Raji (cell line): ENCODE measurements around the gene FAM117A.

ENCODE experiments used
- POLR2A ChIP-seq: IDR thresholded peaks from 2 replicates; pipeline ENCODE4 v1.6.1; 2011; ENCODE audit warnings: low read depth, low read length, control low read depth; ENCODE audit not compliant: insufficient read depth

The FAM117A gene

GRCh38 chr17:49680314-49680713 lies 83.6 kb downstream of the FAM117A start:
- TF ChIP-seq POLR2A: no peak

- peak; percentile 69 for TF ChIP-seq POLR2A
Observed at GRCh38 chr17:49677933-49678847, 85.7 kb downstream of the FAM117A start, which contains the start of gene SPOP. TSS of gene SPOP (minus strand) at chr17:49678097. CDS start at chr17:49622810, 55,287 bp downstream.

GRCh38 chr17:49677134-49677932 lies 86.6 kb downstream of the FAM117A start:
- peak; percentile 68 for TF ChIP-seq POLR2A

GRCh38 chr17:49676276-49676868 lies 87.6 kb downstream of the FAM117A start:
- no peak for TF ChIP-seq POLR2A

- TF ChIP-seq POLR2A: no peak
Observed at GRCh38 chr17:49674507-49674906, 89.4 kb downstream of the FAM117A start.

- no peak for TF ChIP-seq POLR2A
Observed at GRCh38 chr17:49670641-49671040, 93.3 kb downstream of the FAM117A start.

GRCh38 chr17:49670002-49670401 lies 93.9 kb downstream of the FAM117A start:
- TF ChIP-seq POLR2A: no peak

GRCh38 chr17:49667854-49668253 lies 96.1 kb downstream of the FAM117A start:
- no peak for TF ChIP-seq POLR2A

GRCh38 chr17:49664706-49665211 lies 99.2 kb downstream of the FAM117A start:
- TF ChIP-seq POLR2A: no peak
